HG03135 (cell line): ENCODE results near the gene SERPINB2.
A peak's percentile ranks its signal among the peaks of the same experiment; 100 is the strongest.
"Not testable (repeated sequence)": the region's sequence is repeated elsewhere in the genome, so short reads cannot be mapped to it uniquely, and the experiment has no call there.

ENCODE experiments used
- ATAC-seq: cut with Tn5 transposase; IDR thresholded peaks from one replicate; pipeline ENCODE4 v1.9.1; 2021; ENCODE audit warnings: mild to moderate bottlenecking, moderate library complexity; ENCODE audit not compliant: unreplicated experiment

SERPINB2 gene

DNA sequence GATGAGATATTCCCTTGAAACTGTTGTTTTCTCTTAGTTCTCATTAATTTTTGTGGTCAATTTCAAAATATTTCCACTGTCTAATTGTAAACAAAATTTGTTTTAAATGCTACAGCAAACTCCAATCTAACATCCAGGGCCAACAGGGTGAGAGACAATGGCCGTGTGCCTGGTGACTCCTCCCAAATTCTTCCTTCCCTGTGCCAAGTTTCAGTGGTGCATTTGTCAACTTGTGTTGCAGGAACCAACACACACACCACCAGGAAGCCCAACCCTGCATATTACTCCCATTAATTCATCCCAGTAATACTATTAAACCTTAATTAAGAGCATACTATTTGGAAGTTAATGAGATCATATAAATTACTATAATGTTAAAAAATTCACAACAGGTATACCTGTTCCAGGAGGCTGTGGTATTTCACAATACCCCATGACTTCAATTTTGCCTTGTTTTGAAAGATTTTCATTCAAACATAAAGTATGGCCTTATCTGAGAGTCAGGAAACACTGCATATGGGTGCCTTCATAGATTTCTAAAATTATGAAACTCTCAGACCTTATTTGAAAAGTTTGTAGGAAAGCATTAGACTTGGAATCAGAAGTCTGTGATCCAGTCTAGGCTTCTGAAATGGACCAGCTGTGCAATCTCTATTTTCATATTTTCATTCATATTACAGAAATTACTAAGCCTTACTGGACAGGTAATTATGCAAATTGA, 1.1 kb downstream of the SERPINB2 start:
- ATAC-seq: no peak

DNA sequence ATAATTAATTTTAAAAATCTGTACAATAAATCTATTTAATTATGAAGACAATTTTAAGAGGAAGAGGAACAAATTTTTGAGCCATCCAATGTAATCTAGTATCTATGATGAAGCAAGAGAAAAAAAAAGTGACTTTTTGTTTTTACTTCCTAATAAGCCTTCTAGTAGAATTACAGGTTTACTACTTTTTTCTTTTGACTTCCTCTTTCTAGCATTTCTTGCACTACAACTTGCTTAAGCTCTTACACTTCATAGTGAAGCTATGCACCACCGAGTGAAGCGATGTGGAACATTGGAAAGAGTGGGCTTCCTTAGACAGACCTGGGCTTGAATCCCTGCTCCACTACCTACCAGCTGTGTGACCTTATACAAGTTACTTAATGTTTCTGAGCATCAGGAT, 2.1 kb downstream of the SERPINB2 start:
- no peak for ATAC-seq

DNA sequence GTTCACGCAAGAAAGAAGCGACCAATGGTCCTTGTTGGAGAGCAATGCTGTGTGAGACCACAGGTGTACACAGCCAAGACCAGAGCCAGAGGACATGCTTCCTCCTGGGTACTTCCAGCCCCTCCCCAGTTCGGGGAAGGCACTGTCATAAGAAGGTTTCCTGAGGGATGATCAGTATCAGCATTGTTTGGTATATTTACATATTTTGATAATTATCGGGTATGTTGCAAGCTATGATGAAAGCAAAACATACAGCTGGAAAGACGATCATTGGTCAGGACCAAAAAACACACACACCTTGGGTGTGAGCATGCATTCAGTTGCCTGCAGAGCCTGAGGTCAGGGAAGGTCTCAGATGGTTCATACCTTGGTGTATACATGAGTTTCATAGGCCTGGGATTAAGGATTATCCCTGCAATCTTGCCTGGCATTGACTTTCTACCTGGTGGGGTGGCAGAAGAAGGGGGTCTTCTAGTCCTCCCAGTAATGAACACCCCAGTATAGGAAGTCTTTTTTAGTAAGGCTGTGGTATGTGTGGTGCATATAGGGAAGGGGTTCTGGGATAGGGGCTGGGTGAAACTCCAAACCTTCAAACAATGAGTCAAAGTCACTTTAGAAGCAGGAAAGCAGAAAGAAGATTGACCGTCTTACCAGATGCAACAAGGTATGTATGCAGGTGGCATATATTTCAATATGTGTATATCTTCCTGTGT, 2.9 kb downstream of the SERPINB2 start:
- no peak for ATAC-seq

DNA sequence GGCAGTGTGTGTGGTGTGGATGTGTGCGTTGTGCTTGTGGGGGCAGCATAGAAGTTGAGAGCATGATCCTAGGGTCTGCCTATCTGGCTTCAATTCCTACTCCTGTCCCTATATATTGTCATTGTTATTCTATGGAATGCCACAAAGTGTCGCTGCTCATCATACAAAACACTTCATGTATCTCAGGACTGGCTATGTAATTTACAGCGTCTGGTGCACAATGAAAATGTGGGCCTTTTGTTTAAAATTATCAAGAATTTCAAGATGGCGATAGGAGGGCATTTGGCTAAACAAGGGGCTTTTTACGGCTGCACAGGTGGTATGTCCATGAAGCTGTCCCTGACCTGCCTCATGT, 3.4 kb downstream of the SERPINB2 start:
- ATAC-seq: no peak

DNA sequence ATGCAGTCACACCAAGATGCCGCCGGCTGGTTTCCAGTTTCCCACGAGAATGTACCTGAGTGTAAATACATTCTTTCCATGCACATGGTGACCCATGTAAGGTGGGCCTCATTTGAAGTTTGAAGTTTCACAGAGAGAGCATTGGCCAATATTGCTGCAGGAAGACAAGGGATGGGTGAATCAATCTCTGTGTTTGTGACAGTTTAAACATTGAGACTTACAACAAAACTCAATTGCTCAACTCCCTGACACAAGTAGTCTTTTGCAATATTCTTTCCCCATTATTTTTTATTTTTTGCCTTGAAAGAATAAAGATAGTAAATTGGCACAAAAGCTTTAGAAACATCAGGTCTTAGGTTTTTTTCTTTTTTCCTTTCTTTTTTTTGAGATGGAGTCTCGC, 5.1 kb downstream of the SERPINB2 start:
- no peak for ATAC-seq

DNA sequence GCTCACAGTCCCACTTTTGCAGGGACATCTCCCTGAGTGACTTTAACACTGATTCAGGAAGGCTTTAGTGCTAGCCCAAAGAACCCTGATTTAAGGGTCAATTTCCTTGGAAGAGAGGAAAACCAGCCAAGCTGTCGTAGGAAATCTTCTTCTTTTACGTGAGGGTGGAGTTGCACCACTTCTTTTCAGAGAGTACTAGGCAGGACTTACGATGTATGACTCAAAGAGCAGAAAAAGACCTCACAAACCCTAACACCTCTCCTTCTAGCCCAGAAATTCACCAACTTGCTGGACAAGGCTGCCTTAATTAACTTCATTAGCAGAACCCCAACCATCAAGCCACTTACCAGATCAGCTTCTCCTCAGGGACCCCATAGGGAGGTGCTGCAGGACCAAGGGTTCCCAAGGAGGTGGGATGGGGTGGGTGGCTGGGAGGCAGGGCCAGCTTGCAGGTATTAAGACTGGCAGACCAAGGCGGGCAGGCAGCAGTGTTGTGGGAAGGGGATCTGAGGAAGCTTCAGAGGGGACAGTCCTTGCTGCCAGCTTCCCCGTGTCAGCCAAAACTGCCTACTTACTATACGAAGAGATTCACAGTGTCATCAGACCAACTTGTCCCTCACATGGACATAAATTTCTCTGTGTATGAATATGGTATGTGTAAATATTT, 6.7 kb downstream of the SERPINB2 start:
- ATAC-seq: no peak

DNA sequence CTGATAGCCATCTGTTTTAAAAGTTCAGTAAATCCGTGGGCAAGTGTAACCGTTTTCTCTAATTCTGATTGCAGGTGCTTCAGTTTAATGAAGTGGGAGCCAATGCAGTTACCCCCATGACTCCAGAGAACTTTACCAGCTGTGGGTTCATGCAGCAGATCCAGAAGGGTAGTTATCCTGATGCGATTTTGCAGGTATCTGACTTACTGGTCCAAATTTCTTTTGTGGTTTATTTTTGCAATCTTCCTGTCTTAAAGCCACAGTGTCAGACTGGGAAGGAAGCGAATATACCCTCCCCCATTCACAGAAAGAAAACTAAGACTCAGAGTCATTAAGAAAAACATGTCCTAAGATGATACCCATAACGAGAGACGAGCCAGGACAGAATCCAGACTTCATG, 7.7 kb downstream of the SERPINB2 start:
- no peak for ATAC-seq

DNA sequence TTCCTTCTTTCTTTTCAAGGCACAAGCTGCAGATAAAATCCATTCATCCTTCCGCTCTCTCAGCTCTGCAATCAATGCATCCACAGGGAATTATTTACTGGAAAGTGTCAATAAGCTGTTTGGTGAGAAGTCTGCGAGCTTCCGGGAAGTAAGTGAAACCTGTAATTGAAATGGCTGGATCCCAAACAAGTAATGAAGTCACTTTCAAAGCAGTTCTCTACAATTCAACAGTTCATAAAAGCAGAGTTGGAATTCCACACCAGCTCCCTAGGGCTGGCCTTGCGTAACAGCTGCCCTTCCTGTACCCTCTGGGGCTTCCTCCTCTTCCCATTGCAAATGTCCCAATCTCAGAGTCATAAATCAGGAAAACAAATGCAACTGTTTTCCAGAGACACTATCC, 9.6 kb downstream of the SERPINB2 start:
- ATAC-seq: no peak

DNA sequence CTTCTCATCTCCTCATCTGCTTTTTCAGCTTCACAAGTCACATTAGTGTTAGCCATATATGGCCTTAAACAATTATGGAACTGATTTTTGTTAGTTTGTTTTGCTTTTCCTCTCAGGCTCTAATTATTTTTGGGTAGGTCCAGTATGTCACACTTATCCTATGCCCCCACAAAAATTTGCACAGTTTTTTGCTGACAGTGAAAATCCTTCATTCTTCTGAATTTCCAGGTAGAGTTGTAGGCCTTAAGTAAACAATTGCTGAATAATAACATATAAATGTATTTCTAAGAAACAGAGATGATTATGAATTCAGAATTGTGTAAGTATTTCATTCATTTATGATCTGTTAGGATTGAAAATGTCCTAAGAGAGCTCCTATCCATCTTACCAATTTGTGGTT, 11.7 kb downstream of the SERPINB2 start:
- ATAC-seq: no peak

DNA sequence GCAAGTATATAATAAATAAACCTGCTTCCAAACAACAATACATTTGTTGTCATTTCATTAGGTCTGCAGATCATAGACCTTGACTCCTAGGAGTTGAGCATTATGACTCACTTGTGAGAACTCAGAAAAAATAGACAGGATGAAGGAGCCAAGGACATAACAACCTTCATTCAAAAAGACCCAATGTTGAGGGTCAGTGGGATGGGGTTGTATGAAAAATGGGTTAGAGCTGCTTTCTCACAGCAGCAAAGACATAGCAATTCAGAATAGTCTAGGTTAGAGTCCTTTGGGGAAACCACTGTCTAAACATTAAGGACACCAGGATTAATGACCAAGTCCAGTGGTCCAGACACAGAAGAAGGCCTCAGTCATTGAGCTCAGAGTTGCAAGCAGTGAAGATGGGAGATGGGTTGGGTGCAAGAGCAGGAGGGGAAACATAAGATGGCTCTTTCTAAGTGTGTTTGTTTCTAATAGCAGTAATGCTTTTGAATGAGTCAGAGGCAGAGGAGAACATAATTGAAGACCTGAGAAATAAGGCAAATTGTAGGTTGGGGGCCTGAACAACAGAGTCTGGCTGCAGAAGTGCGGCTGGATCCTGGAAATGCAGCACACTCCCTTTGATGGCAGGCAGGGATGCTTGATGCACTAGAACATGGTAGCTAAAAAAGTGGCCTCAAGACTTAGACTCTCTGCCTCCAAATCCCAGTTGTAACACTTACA, 16.5 kb downstream of the SERPINB2 start:
- no peak for ATAC-seq

DNA sequence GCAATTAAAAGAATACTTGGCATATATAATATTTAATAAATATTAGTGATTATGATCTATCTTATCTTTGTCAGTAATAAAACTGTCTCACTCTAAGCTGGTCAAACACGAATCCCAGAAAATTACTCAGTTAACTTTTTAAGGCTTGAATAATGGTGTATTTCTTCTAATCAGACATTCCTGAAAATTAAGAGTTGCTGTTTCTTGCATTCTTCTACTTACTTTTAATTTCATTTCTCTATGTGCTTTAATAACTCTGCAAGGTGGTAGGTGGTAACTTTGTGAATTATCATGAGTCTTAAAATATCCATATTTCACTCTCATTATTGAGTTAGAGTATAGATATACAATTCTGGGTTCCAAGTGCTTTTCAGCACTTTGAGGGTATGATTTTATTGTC, 17.2 kb downstream of the SERPINB2 start:
- ATAC-seq: no peak

DNA sequence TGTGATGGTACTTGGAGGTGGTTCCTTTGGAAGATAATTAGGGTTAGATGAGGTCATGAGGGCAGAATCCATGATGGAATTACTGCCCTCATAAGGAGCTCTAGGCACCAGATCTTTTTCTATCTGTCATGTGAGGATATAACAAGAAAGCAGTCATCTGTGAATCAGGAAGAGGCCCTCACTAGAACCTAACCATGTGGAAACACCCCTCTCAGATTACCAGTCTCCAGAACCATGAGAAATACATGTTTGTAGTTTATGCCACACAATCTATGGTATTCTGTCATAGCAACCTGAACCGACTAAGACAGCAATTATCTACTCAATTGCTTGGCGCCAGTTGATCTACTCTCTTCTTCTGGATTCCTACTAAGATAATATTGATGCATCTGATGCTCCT, 17.9 kb downstream of the SERPINB2 start:
- ATAC-seq: no peak

DNA sequence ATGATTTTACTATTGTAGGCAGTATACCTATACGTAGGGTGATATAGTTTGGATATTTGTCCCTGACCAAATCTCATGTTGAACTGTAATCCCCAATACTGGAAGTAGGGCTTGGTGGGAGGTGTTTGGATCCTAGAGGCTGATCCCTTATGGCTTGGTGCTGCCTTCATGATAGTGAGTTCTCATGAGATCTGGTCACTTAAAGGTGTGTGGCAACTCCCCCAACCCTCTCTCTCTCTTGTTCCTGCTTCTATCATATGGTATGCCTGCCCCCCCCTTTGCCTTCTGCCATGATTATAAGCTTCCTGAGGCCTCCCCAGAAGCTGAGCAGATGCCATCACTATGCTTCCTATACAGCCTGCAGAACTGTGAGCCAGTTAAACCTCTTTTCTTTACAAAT, 18.6 kb downstream of the SERPINB2 start:
- no peak for ATAC-seq

DNA sequence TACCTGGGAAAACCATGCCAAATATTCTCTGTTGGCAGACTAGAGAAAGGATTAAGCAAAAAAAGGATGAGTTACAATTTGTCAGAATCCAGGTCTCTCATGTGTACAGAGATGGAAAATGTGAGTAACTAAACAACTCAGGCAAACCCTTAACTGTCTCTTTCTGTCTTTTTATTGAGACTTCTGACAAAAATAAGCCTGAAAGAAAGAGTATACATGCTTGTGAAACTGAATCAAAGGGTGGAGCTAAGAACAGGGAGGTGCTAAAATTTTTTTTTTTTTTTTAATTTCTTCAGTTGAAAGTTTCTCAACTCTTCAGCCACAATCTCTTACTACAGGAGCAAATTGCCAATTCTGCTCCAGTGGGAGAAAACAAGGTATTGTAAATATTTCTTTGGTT, 20.2 kb downstream of the SERPINB2 start, which contains the start of gene SERPINB10:
Gene SERPINB10, plus strand, starts transcription at position 295 of the 400 bp plus-strand sequence. CDS start 7,553 bp downstream, outside the sequence.
- ATAC-seq: peak; percentile 60

DNA sequence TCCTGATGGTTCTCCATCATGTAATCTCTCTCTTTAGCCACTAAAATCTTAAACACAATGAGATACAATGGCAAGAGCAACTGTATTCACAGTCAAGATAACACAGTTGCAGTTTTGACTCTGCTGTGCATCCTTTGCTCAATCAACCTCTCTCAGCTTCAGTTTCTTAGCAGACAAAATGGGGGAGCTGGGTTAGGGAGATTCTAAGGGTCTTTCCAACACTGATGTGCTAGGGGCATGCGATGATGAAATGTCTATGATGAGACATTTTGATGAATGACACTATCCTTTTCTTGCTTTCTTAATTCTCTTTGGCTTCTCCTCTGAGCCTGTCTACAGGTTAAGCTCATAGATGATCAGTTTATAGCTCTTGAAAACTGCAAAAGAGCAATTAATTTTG, 21.4 kb downstream of the SERPINB2 start:
- ATAC-seq: no peak

DNA sequence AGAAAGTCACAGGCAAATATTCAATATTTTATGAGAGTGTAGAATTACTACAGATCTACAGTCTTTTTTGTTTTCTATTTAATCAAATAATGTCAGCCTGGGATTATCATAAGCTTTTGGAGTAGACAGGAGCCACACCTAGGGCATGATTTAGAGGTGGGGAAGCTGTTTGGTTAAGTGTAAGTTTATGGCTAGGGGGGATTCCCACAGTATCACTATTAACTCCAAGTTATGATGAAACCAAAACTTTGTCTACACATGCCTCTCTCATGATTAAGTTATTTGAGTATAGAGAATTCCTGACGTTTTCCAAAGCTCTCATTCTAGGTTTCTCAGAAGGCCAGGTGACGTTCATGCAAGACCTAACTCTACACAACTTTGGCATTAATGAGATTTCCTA, 22.4 kb downstream of the SERPINB2 start:
- no peak for ATAC-seq

DNA sequence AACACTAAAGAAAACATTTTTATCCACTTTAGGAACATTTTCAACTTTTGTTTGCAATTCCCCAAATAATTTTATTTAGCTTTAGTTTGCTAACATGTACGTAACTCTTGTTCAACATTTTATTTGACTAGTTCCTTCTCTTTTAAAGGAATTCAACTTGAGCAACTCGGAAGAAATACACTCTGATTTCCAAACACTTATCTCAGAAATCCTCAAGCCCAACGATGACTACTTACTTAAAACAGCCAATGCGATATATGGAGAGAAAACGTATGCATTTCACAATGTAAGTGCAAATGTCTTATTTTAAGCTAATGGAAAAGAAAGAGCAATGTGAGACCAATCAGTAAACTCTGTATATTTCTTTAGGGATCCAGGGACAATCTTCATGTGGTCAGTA, 30.3 kb downstream of the SERPINB2 start:
- no peak for ATAC-seq

DNA sequence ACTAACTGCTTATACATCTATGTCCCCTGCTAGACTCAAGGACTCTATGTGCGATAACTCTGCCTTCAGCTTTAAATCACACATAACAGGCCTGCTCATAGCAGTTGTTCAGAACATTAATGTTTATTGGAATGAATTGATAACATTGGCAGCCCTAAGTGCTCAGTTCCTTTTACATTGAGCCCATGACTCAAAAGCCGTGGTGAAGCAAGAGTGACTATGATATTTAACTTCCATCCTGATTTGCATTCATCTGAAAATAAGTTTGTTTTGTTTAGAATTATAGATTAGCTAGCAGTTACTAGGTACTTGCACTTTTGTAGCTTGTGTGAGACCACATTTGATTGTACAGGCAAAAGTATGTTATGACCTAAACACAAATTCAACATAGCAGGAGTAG, 34.5 kb downstream of the SERPINB2 start:
- no peak for ATAC-seq

DNA sequence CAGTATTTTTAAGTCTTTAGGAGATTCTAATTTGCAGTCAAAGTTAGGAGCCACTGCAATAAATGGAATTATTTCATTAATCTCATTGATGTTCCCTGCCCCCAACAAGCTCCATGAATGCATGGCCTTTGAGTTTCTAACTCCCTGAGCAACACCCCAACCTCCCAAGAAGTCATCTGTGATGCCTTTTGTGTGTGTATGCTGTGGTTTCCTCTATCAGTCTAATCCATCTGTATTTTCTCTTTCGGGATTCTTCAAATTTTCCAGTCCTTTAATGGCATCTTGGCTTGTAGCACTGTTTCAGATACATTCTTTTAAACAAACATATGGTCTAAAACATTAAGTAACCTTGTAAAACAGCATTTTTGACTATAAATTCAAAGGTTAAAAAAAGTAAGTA, 37.0 kb downstream of the SERPINB2 start:
- ATAC-seq: no peak

DNA sequence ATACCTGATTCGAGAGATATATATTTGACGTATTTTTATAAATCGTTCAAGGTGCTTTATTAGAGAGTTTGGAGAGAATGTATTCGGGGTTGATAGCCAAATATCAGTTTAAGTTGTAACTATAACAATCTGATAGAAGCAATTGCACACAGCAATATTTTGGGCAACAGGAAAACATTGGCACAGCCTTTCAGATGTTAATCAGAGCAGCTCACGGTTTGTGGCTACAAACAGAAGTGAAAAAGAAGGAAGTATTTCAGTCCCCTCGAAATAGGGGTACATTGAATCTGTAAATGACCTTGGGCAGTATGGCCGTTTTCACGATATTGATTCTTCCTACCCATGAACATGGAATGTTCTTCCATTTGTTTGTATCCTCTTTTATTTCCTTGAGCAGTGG, 40.8 kb downstream of the SERPINB2 start:
- no peak for ATAC-seq

DNA sequence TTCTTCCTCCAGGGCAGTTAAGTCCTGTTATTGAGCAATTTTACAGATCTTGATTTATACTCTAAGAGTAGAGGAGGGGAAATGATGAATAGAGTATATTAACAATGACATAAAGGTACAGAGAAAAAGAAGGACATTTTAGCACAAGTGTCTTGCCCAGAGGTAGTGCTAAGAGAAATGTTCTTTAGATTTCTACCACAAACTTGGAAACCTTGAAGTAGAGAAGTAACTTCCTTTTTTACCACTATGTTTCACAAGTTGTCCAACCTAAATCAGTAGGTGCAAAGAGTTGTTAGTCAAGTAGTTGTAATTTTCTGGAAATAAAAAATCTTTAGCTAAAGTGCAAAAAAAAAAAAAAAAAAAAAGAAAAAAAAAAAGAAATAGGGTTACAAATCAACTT, 41.9 kb downstream of the SERPINB2 start:
- ATAC-seq: not testable (repeated sequence)
